ENCODE results near the gene PANK1.

Gene PANK1

GRCh38 chr10:89615112-89615511 is 29.9 kb downstream of the PANK1 start:
- no peak for DNase-seq

- DNase-seq: no peak
These were observed 31.5 kb downstream of the PANK1 start for GRCh38 chr10:89613582-89613981.

GRCh38 chr10:89611282-89611681 is 33.8 kb downstream of the PANK1 start:
- no peak for DNase-seq

- no peak for DNase-seq
These were observed 35.2 kb downstream of the PANK1 start for GRCh38 chr10:89609833-89610346.

- no peak for DNase-seq
These were observed 40.8 kb downstream of the PANK1 start for GRCh38 chr10:89604200-89604599.

DNA sequence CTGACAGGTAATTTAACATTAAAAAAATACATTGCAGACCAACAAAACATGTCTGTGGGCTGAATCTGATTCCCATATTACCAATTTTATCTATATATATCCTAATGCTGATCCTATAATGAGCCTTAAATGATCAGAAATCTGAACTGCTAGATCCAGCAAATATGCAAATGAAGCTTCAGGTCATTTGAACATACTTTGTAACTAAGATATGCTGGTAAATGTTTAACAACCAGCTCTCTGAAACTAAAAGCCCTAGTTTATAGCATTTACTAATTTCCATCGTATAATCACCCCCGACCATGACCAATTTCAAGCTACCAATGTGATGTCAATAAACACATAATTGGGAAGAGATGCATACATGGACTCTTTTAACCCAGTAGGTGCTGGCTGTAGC is 42.1 kb downstream of the PANK1 start:
- no peak for DNase-seq

DNA sequence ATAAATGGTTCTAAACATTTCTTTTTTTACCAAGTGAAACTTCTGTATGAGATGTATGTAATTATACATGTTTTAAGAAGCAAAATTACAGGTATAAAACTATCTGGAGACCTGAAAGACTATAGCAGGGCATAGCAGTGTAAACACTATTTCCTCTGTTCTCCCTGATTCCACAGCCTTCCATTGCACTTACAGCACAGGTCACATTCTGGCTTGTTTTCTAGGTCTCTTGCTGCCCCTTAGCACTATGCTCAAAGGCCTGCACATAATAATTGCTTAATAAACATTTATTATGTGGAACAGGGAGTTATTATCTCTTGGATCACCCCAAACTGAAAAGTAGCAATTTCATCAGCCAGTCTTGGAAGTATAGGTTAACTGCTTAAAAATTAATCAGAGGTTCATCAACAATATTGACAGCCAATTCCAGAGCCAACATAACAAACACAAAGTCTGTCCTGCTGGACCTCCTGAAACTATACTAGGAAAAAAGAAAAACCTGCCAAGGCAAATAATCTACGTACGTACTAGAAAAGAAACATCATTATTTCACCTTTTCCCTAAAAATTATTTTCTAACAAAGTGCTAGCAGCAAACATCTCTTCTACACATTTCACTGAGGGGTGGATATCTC is 43.2 kb downstream of the PANK1 start:
- DNase-seq: no peak

- DNase-seq: no peak
These were observed 45.0 kb downstream of the PANK1 start for GRCh38 chr10:89600041-89600440.

GRCh38 chr10:89593043-89593442 is 52.0 kb downstream of the PANK1 start:
- DNase-seq: no peak

- no peak for DNase-seq
These were observed 52.5 kb downstream of the PANK1 start for GRCh38 chr10:89592539-89592938.

DNA sequence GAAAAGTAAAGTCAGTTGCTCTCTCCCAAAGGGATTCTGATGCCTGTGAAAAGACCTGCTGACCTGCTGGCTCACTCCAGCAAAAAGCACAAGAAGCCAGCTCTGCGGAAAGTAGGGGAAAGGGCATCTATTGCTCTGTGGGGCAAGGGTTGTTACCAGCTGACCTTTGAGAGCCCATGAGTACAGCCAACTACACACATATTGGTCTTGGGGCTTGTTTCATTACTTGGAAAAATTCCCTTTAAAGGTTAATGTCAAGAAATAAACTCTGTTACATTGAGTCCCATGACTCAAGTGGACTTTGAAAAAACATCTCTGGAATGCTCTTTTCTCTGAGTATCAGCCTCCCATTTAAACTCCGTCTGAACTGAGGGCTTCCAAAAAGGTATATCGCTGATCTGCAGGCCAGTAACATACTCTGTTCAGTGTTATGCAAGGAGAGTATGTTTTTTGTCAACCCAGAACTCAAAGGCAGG is 53.2 kb downstream of the PANK1 start:
- DNase-seq: no peak

GRCh38 chr10:89591111-89591795 is 53.8 kb downstream of the PANK1 start:
- DNase-seq: no peak

DNA sequence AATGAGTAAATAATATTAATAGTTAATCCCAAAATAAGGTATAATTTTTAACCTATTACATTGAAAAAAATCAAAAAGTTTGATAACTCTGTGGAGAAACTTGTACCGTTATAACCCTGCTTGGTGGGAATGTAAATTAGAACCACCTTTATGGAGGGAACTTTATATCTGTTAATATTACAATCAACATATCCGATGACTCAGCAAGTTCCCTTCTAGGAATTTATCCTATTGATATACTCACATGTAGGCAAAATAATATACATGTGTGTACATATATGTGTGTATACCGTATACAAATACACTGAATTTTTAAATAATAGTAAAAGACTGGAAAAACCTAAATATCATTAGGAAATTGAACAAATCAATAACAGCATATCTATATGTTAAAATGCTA is 54.7 kb downstream of the PANK1 start:
- DNase-seq: no peak

DNA sequence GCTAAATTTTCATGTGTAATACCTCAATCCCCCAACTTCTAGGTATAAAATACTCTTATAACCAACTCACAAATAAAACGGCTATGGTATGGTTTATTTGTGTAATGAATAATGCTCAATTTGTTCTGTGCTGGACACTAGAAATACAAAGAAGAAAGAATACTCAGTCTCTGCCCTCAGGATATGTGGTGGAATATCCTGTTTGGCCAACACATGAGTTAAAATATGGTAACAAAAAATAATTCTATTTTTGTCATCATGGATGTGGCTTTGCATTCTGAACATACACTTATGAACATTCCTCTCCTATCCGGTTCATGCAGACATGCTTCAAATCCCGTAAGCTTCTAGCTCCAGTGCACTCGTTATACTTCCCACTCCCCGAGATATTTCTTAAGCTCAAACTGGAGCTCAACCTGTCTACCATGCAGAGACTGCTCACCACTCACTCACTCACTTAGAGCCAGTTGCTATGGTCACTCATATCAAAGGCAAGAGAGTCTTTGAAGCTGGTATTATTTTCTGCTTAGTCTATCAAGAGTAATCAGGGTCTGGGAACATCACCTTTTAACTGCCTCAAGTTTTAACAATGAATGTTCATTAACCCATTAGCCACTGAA is 55.8 kb downstream of the PANK1 start:
- no peak for DNase-seq

DNA sequence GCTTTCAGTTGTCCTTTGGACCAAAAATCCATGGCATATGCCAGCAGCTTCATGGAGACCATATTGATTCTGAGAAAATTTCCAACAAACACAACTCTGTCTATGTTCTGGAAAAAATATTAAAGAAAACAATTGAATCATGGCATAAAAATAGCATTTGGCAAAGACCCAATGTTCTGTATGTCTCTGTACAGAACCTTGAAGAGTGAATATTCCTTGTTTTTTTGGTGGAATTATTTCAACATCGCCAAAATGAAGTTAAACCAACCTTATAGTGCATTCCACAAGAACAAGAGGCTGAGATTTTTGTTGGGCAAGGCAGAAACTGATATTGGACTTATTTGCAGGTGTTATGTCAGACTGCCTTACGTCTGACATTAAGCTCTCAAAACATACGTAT is 56.4 kb downstream of the PANK1 start:
- DNase-seq: no peak

- no peak for DNase-seq
These were observed 63.0 kb downstream of the PANK1 start for GRCh38 chr10:89582022-89582421.

DNA sequence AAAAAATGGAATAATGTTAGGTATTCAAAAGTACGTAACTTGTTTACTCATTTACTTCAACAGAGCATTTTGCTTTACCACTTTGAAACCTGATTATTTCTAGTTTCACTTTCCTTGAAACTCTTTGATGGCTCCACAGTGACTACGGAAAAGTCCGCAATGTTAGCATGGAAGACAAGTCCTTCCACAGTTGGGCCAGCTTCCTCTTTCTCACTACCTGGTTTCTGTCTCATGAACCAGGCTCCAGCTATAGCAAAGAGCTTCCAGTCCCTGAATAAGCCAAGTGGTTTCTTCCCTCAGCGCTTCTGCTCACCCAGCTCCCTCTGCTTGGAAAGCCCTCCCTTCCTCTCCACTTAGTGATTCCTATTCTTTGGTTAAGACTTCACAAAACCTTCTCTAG is 64.8 kb downstream of the PANK1 start:
- DNase-seq: no peak

DNA sequence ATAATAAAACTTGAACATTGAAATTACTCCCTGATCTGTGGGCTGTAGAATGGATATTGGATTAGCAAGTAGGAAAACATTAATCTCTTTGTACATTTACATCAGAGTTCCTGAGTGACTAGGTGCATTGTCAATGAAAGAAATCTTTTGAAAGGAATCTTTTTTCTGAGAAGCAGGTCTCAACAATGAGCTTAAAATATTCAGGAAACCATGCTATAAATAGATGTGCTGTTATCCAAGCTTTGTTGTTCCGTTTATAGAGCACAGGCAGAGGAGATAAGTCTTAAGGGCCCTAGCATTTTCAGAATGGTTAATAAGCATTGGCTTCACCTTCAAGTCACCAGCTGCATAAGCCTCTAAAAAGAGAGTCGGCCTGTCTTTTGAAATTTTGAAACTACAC is 68.3 kb downstream of the PANK1 start:
- no peak for DNase-seq

DNA sequence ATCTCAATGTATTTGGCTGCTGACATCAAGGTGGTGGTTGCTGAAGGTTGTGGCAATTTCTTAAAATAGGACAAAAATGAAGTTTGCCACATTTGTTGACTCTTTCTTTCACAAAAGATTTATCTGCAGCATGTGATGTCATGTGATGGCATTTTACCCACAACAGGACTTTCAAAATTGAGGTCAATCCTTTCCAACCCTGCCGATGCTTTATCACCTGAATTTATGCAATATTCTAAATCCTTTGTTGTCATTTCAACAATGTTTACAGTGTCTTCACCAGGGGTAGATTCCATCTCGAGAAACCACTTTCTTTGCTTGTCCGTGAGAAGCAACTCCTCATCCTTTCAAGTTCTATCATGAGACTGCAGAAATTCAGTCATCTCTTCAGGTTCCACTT is 69.0 kb downstream of the PANK1 start:
- DNase-seq: no peak

DNA sequence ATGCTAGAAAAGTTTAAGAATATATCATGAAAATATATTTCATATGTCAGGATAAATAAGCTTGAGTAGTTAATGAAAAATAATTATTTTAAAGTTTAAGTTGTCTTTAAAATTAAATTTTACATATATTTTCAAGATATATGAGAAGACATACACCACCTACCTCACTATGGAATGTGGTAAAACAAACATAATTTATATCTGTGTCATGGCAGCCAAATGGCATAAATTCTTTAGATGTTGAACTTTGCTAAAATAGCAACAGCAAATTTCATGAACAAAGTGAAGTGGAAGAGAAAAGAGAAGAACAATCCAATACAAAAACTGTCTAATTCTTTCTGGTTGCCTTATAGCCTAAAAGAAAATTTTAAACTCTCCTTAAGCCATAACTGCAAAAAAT is 70.0 kb downstream of the PANK1 start:
- no peak for DNase-seq

- no peak for DNase-seq
These were observed 70.7 kb downstream of the PANK1 start for GRCh38 chr10:89574368-89574767.

DNA sequence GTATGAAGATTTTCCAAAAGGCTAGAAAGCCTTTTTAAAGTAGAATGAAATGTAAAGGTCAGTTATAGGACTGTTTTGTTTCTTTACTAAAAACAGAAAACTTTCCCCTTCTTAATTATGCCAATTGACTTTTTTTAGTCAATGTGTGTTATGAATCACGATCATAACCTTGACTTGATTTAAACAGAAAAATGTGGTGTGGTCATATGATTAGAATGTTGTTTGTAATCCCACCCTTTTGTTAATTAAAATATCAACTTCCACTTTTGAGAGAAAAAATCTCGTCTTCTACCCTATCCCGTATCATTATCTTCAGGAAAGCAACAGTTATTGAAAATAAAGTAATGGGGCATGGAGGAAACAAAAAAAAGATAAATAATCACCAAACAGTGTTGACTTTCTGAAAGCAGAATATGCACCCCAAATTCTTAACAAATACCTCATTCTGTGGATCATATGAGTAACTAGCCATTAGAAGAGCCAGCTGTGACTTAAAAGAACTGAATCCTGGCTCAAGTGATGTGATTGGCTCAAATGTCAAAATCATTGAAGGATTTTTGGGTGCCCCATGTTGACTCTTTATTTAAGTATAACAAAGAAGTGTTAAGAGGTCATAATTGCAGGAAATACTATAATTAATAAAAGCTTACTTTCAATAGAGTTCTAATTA is 77.3 kb downstream of the PANK1 start:
- DNase-seq: no peak

GRCh38 chr10:89566992-89567391 is 78.0 kb downstream of the PANK1 start:
- no peak for DNase-seq

All from NCI-H1436 (cell line).